Thyroid gland (tissue), 4 donors: ENCODE data around the gene METTL25.

ENCODE experiments used
- POLR2A ChIP-seq, 2 donors: fragments of 450-650 bp; IDR thresholded peaks; one replicate each; pipeline ENCODE4 v1.6.1; 2017; ENCODE audit warnings: antibody characterized with exemption in 2 of 2, mild to moderate bottlenecking in 2 of 2, moderate library complexity in 1 of 2
- TF ChIP-seq, protein P1 (sequence below), 6 experiments: fragments of 200-600 bp in 3 of 6; fragments of 450-650 bp in 3 of 6; sonication (generic) in 3 of 6; IDR thresholded peaks; one replicate each; pipeline ENCODE4 v1.5.1; 2016 to 2019; ENCODE audit warnings: antibody characterized with exemption in 6 of 6, mild to moderate bottlenecking in 2 of 6, inconsistent platforms in 1 of 6, moderate library complexity in 1 of 6

DNA sequence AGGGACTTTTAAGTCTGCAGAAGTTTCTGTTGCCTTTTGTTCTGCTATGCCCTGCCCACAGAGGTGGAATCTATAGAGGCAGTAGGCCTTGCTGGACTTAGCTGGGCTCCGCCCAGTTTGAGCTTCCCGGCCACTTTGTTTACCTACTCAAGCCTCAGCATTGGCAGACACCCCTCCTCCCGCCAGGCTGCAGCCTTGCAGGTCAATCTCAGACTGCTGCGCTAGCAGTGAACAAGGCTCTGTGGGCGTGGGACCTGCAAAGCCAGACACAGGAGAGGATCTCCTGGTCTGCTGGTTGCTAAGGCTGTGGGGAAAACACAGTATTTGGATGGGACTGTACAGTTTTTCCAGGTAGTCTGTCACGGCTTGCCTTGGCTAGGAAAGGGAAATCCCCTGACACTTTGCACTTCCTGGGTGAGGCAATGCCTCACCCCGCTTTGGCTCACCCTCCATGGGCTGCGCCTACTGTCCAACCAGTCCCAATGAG is 43.9 kb upstream of the METTL25 start:
- TF ChIP-seq, protein P1, sequence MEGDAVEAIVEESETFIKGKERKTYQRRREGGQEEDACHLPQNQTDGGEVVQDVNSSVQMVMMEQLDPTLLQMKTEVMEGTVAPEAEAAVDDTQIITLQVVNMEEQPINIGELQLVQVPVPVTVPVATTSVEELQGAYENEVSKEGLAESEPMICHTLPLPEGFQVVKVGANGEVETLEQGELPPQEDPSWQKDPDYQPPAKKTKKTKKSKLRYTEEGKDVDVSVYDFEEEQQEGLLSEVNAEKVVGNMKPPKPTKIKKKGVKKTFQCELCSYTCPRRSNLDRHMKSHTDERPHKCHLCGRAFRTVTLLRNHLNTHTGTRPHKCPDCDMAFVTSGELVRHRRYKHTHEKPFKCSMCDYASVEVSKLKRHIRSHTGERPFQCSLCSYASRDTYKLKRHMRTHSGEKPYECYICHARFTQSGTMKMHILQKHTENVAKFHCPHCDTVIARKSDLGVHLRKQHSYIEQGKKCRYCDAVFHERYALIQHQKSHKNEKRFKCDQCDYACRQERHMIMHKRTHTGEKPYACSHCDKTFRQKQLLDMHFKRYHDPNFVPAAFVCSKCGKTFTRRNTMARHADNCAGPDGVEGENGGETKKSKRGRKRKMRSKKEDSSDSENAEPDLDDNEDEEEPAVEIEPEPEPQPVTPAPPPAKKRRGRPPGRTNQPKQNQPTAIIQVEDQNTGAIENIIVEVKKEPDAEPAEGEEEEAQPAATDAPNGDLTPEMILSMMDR (IDR thresholded peaks at IDR 0.05), result no peak
- TF ChIP-seq POLR2A (IDR thresholded peaks at IDR 0.05), result no peak
